Sigmoid colon (tissue), 7 donors: ENCODE results near the gene GINS2. TPM values are rescaled to one million over a fixed set of nuclear protein-coding genes. Genes with fewer than 3 reads are reported as not detected.

Experiments used
- DNase-seq: peaks from one replicate; pipeline ENCODE4 v3.0.0-alpha.2; 2019
- H3K27ac ChIP-seq, 4 donors: fragments of 200-600 bp; sonication (generic); one replicate each; pipeline ENCODE4 v1.5.1; 2016 to 2019; ENCODE audit warnings: mild to moderate bottlenecking in 1 of 4
- H3K27me3 ChIP-seq, 3 donors: fragments of 200-600 bp; sonication (generic); one replicate each; pipeline ENCODE4 v1.5.1; 2019; ENCODE audit warnings: mild to moderate bottlenecking in 1 of 3
- H3K36me3 ChIP-seq, 4 donors: fragments of 200-600 bp; sonication (generic); one replicate each; pipeline ENCODE4 v1.5.1; 2016 to 2019
- H3K4me1 ChIP-seq, 4 donors: fragments of 200-600 bp; sonication (generic); one replicate each; pipeline ENCODE4 v1.5.1; 2017 to 2019
- H3K4me3 ChIP-seq, 4 donors: fragments of 200-600 bp; sonication (generic); one replicate each; pipeline ENCODE4 v1.5.1; 2017 to 2019; ENCODE audit warnings: mild to moderate bottlenecking in 2 of 4, moderate library complexity in 1 of 4
- H3K9me3 ChIP-seq, 4 donors: fragments of 200-600 bp in 3 of 4; sonication (generic) in 3 of 4; one replicate each; pipeline versions ENCODE4 v1.5.1 to v1.6.1; 2013 to 2019
- EP300 ChIP-seq, 4 donors: sonication (generic); formaldehyde crosslinking; IDR thresholded peaks; one replicate each; pipeline ENCODE4 v1.6.1; 2017; ENCODE audit warnings: antibody characterized with exemption in 4 of 4
- POLR2A ChIP-seq, 2 donors: fragments of 450-650 bp; IDR thresholded peaks; one replicate each; pipeline ENCODE4 v1.6.1; 2016; ENCODE audit warnings: antibody characterized with exemption in 2 of 2, mild to moderate bottlenecking in 2 of 2, moderate library complexity in 2 of 2
- POLR2AphosphoS5 ChIP-seq, 4 donors: sonication (generic); formaldehyde crosslinking; IDR thresholded peaks; one replicate each; pipeline ENCODE4 v1.6.1; 2017; ENCODE audit warnings: antibody characterized with exemption in 4 of 4
- WGBS, 2 donors: extraction: QIAGEN DNeasy Blood & Tissue Kit; methylation state at CpG; one replicate each; pipeline ENCODE4 v1.1.7; 2013; 5-methylcytosine and 5-hydroxymethylcytosine counted together
- intact Hi-C: fragments of 100-400 bp; cut with DNase I; formaldehyde crosslinking; loops from one replicate; pipeline ENCODE4 v1.15.1; 2023
- polyA plus RNA-seq, 3 donors: library from polyadenylated mRNA; stranded (reverse); fragments of 200-250 nt; gene quantifications; one replicate each; pipeline ENCODE4 v1.2.3, GENCODE V29; 2013
- total RNA-seq, 4 donors: library from RNA; depleted of rRNA; stranded (reverse); fragments of >200 nt; gene quantifications; one replicate each; pipeline ENCODE4 v1.1.0, GENCODE V29; 2016
- TF ChIP-seq, protein P1 (sequence below), 4 experiments: fragments of 450-650 bp in 3 of 4; fragments of 200-600 bp in 1 of 4; IDR thresholded peaks; one replicate each; pipeline ENCODE4 v1.5.1; 2016 to 2019; ENCODE audit warnings: antibody characterized with exemption in 4 of 4, mild to moderate bottlenecking in 3 of 4, moderate library complexity in 2 of 4
- donor health status: healthy with polysubstance abuse.
- donor health status: Bipolar disorder and iron deficiency.
- donor health status: healthy.

The GINS2 gene
- total and polyA plus RNA-seq, 7 donors: 0.16 to 9.6 (median 1.2) TPM; not detected in 1

GRCh38 chr16:85704900-85705846, 16.4 kb upstream of the GINS2 start:
- Histone ChIP-seq H3K4me1 (no peaks in the 10 kb centered on the region), H3K27ac (no peak overlapping the region), H3K9me3 (no peaks in the 10 kb centered on the region), H3K36me3 (no peaks in the 10 kb centered on the region), H3K4me3 (no peak overlapping the region), H3K27me3 (no peaks in the 10 kb centered on the region)
- TF ChIP-seq POLR2A (IDR thresholded peaks at IDR 0.05) (no peak), POLR2AphosphoS5 (IDR thresholded peaks at IDR 0.05) (no peak)
- TF ChIP-seq, protein P1, sequence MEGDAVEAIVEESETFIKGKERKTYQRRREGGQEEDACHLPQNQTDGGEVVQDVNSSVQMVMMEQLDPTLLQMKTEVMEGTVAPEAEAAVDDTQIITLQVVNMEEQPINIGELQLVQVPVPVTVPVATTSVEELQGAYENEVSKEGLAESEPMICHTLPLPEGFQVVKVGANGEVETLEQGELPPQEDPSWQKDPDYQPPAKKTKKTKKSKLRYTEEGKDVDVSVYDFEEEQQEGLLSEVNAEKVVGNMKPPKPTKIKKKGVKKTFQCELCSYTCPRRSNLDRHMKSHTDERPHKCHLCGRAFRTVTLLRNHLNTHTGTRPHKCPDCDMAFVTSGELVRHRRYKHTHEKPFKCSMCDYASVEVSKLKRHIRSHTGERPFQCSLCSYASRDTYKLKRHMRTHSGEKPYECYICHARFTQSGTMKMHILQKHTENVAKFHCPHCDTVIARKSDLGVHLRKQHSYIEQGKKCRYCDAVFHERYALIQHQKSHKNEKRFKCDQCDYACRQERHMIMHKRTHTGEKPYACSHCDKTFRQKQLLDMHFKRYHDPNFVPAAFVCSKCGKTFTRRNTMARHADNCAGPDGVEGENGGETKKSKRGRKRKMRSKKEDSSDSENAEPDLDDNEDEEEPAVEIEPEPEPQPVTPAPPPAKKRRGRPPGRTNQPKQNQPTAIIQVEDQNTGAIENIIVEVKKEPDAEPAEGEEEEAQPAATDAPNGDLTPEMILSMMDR (IDR thresholded peaks at IDR 0.05): no peak
- 86 to 91% methylated on average over 20 of the region's 20 CpGs for WGBS, 2 donors
- intact Hi-C loops: no loop called here
- DNase-seq: no peak

DNA sequence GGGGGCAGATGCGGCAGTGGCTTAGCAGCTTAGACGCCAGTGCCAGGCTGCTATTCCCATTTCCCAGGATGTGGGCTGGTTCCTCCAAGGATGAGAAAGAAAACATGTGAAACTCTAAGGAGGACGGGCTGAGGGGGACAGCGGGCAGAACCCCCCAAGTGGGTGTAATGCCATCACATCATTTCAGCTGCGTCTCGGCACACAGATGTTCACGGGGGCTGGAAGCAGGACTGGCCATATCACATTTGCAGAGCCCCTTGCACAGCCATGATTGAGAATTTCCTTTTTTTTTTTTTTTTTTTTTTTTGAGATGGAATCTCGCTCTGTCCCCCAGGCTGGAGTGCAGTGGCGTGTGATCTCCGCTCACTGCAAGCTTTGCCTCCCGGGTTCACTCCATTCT, 15.3 kb upstream of the GINS2 start:
- TF ChIP-seq, protein P1 (IDR thresholded peaks at IDR 0.05): no peak
- TF ChIP-seq POLR2A (IDR thresholded peaks at IDR 0.05) (no peak), POLR2AphosphoS5 (IDR thresholded peaks at IDR 0.05) (no peak), EP300 (IDR thresholded peaks at IDR 0.05) (no peak)
- 89 to 94% methylated on average over 11 of the region's 11 CpGs for WGBS, 2 donors

GRCh38 chr16:85699628-85700027, 10.9 kb upstream of the GINS2 start:
- no peaks in the 10 kb centered on the region for H3K4me1 ChIP-seq
- H3K27ac ChIP-seq: no peak overlapping the region
- no peaks in the 10 kb centered on the region for H3K9me3 ChIP-seq
- no peaks in the 10 kb centered on the region for H3K36me3 ChIP-seq
- intact Hi-C loops: no loop called here
- no peak for DNase-seq
- H3K27me3 ChIP-seq: peaks cover 0 to 27% (median 13%) of the 10 kb centered on the region in 3 donors
- WGBS, 2 donors: 81 to 82% methylated on average over 7 of the region's 7 CpGs
- no peak overlapping the region for H3K4me3 ChIP-seq
- no peak for TF ChIP-seq EP300 (IDR thresholded peaks at IDR 0.05)
- TF ChIP-seq, protein P1 (IDR thresholded peaks at IDR 0.05): no peak
- no peak for TF ChIP-seq POLR2A (IDR thresholded peaks at IDR 0.05)
- TF ChIP-seq POLR2AphosphoS5 (IDR thresholded peaks at IDR 0.05): no peak

More for the DNA sequence above, 15.3 kb upstream of the GINS2 start:
- no peaks in the 10 kb centered on the region for H3K36me3 ChIP-seq
- DNase-seq: no peak
- H3K4me3 ChIP-seq: no peak overlapping the region
- no peak overlapping the region for H3K27ac ChIP-seq
- H3K27me3 ChIP-seq: no peaks in the 10 kb centered on the region
- intact Hi-C loops: no loop called here
- no peaks in the 10 kb centered on the region for H3K4me1 ChIP-seq
- no peaks in the 10 kb centered on the region for H3K9me3 ChIP-seq

DNA sequence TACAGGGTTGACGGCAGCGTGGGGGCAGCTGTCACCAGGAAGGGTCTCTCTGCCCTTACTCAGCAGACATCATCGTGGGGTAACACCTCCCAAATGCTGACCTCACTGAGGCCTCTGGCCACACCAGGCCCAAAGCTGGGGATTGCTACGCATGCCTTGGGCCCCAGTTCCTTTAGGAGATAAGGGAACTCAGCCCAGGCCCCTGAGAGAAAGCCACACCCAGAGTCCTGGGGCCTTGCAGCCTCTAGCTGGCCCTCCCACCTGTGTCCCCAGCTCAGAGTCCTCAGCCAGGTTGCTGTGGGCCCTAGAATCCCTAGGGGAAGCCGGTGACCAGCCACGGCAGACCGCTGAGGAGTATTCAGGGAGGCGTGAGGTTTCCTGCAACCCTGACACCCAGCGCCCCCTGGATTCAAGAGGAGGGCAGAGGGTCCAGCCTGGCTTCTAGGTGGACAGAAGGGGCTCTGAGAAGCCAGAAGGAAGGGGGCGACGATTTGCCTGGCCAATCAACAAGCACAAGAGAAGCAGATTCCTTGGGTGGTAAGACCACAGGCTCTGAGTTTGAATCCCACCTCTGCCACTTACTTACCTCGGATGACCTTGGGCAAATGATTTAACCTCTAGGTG, 10.3 kb upstream of the GINS2 start:
- Histone ChIP-seq H3K27ac (no peak overlapping the region), H3K36me3 (no peaks in the 10 kb centered on the region), H3K27me3 (peaks cover 0 to 28% (median 13%) of the 10 kb centered on the region in 3 donors), H3K4me1 (no peaks in the 10 kb centered on the region), H3K9me3 (no peaks in the 10 kb centered on the region), H3K4me3 (no peak overlapping the region)
- 80 to 88% methylated on average over 12 of the region's 12 CpGs for WGBS, 2 donors
- intact Hi-C loops: no loop called here
- DNase-seq: no peak
- no peak for TF ChIP-seq EP300 (IDR thresholded peaks at IDR 0.05)
- TF ChIP-seq, protein P1 (IDR thresholded peaks at IDR 0.05): no peak
- TF ChIP-seq POLR2AphosphoS5 (IDR thresholded peaks at IDR 0.05): no peak
- TF ChIP-seq POLR2A (IDR thresholded peaks at IDR 0.05): no peak
